CD14-positive monocyte (primary cell): ENCODE measurements around the gene ABCC4. TPM values are rescaled to one million over a fixed set of nuclear protein-coding genes. Genes with fewer than 3 reads are reported as not detected.

Experiments
- DNase-seq, 3 donors: peaks; one replicate each; pipeline ENCODE4 v3.0.0-alpha.2; 2011 to 2022
- H2AFZ ChIP-seq: 2 replicates; pipeline ENCODE4 v1.6.0; 2012; ENCODE audit warnings: mild to moderate bottlenecking, low read depth, low read length, inconsistent platforms; ENCODE audit not compliant: insufficient read depth, poor library complexity, severe bottlenecking
- H3K27ac ChIP-seq, 2 donors: 1 replicate in 1 of 2; 2 replicates in 1 of 2; pipeline ENCODE4 v1.5.1; 2012 to 2013; ENCODE audit warnings: low read length in 2 of 2, control low read depth in 1 of 2, inconsistent platforms in 1 of 2, low read depth in 1 of 2, mild to moderate bottlenecking in 1 of 2
- H3K27me3 ChIP-seq, 2 donors: one replicate each; pipeline versions ENCODE4 v1.6.0 to v1.6.1; 2011 to 2013; ENCODE audit warnings: low read length in 2 of 2; ENCODE audit not compliant: control insufficient read depth in 2 of 2, insufficient read depth in 2 of 2
- H3K36me3 ChIP-seq, 2 donors: replicated peaks in 1 of 2; 1 replicate in 1 of 2; 2 replicates in 1 of 2; pipeline versions ENCODE4 v1.5.1 to v1.6.1; 2012 to 2013; ENCODE audit warnings: low read length in 2 of 2, control low read depth in 1 of 2, inconsistent platforms in 1 of 2, mild to moderate bottlenecking in 1 of 2; ENCODE audit not compliant: insufficient read depth in 2 of 2, control insufficient read depth in 1 of 2
- H3K4me1 ChIP-seq, 2 donors: 1 replicate in 1 of 2; 2 replicates in 1 of 2; pipeline versions ENCODE4 v1.5.1 to v1.6.1; 2012 to 2013; ENCODE audit warnings: low read length in 2 of 2, control low read depth in 1 of 2, inconsistent platforms in 1 of 2, mild to moderate bottlenecking in 1 of 2, moderate library complexity in 1 of 2; ENCODE audit not compliant: insufficient read depth in 2 of 2, control insufficient read depth in 1 of 2
- H3K4me2 ChIP-seq: replicated peaks from 2 replicates; pipeline ENCODE3; 2012; ENCODE audit warnings: low read length, moderate library complexity, mild to moderate bottlenecking; ENCODE audit not compliant: poor library complexity, severe bottlenecking; ENCODE audit errors: extremely low read depth
- H3K4me3 ChIP-seq, 3 experiments: fragments of 200-600 bp in 1 of 3; sonication (generic) in 1 of 3; replicated peaks in 1 of 3; 1 replicate in 2 of 3; 2 replicates in 1 of 3; pipeline ENCODE4 v1.5.1; 2011 to 2013; ENCODE audit warnings: low read length in 3 of 3, mild to moderate bottlenecking in 3 of 3, control low read depth in 2 of 3, low read depth in 2 of 3, inconsistent platforms in 1 of 3, moderate library complexity in 1 of 3
- H3K79me2 ChIP-seq: 2 replicates; pipeline ENCODE4 v1.6.0; 2012; ENCODE audit warnings: mild to moderate bottlenecking, control low read depth, inconsistent platforms, low read length, moderate library complexity; ENCODE audit not compliant: insufficient read depth
- H3K9ac ChIP-seq: 2 replicates; pipeline ENCODE4 v1.6.0; 2017; ENCODE audit warnings: low read length, mild to moderate bottlenecking; ENCODE audit not compliant: insufficient read depth, poor library complexity, severe bottlenecking
- H3K9me3 ChIP-seq, 2 donors: replicated peaks in 1 of 2; 1 replicate in 1 of 2; 2 replicates in 1 of 2; pipeline versions ENCODE4 v1.5.1 to v1.6.1; 2012 to 2013; ENCODE audit warnings: low read length in 2 of 2, control low read depth in 1 of 2; ENCODE audit not compliant: control insufficient read depth in 1 of 2, insufficient read depth in 1 of 2
- H4K20me1 ChIP-seq: 2 replicates; pipeline ENCODE4 v1.6.0; 2012; ENCODE audit warnings: mild to moderate bottlenecking, low read length, control low read depth, moderate library complexity; ENCODE audit not compliant: insufficient read depth
- H3K27ac Mint-ChIP-seq, 7 donors: one replicate each; pipeline ENCODE4 v1.8.0; 2020; ENCODE audit warnings: mild to moderate bottlenecking in 7 of 7, mixed read lengths in 7 of 7, moderate library complexity in 6 of 7, inconsistent platforms in 2 of 7
- H3K27me3 Mint-ChIP-seq, 3 donors: one replicate each; pipeline ENCODE4 v1.8.0; 2021 to 2022; ENCODE audit warnings: low read depth in 3 of 3, mild to moderate bottlenecking in 3 of 3, mixed read lengths in 3 of 3, moderate library complexity in 3 of 3, inconsistent platforms in 1 of 3
- H3K36me3 Mint-ChIP-seq, 2 donors: one replicate each; pipeline ENCODE4 v1.8.0; 2020; ENCODE audit warnings: mixed read lengths in 2 of 2, inconsistent platforms in 1 of 2, mild to moderate bottlenecking in 1 of 2
- H3K4me1 Mint-ChIP-seq: one replicate; pipeline ENCODE4 v1.8.0; 2020; ENCODE audit warnings: mild to moderate bottlenecking, mixed read lengths
- H3K4me3 Mint-ChIP-seq, 2 donors: one replicate each; pipeline ENCODE4 v1.8.0; 2020; ENCODE audit warnings: mild to moderate bottlenecking in 2 of 2, mixed read lengths in 2 of 2, moderate library complexity in 1 of 2
- H3K9me3 Mint-ChIP-seq, 7 donors: one replicate each; pipeline ENCODE4 v1.8.0; 2020 to 2022; ENCODE audit warnings: mixed read lengths in 7 of 7, mild to moderate bottlenecking in 6 of 7, moderate library complexity in 6 of 7, inconsistent platforms in 2 of 7
- WGBS: methylation state at CpG from one replicate; pipeline ENCODE4 v1.1.5; 2013; ENCODE audit warnings: missing lambda C conversion rate; ENCODE audit not compliant: insufficient coverage; 5-methylcytosine and 5-hydroxymethylcytosine counted together
- intact Hi-C, 2 donors: fragments of 100-400 bp; cut with micrococcal nuclease; formaldehyde crosslinking; loops; one replicate each; pipeline versions ENCODE4 v1.15.0 to v1.15.1; 2023
- polyA plus RNA-seq, 3 donors: library from polyadenylated mRNA; depleted of rRNA in 1 of 3; unstranded in 2 of 3; stranded (reverse) in 1 of 3; fragments of 300-500 nt in 2 of 3; fragments of >200 nt in 1 of 3; fragmentation: Illumina TruSeq in 2 of 3; gene quantifications; 1 replicate in 2 of 3; 2 replicates in 1 of 3; pipeline ENCODE4 v1.2.3, GENCODE V29; 2012 to 2021
- TF ChIP-seq, protein P1 (sequence below): fragments of 200-600 bp; IDR thresholded peaks from one replicate; pipeline ENCODE4 v1.8.0; 2022; ENCODE audit warnings: antibody characterized with exemption, mild to moderate bottlenecking

ABCC4 gene
- polyA plus RNA-seq, 3 donors = 0.96 to 2.5 (median 1.7) TPM

DNA sequence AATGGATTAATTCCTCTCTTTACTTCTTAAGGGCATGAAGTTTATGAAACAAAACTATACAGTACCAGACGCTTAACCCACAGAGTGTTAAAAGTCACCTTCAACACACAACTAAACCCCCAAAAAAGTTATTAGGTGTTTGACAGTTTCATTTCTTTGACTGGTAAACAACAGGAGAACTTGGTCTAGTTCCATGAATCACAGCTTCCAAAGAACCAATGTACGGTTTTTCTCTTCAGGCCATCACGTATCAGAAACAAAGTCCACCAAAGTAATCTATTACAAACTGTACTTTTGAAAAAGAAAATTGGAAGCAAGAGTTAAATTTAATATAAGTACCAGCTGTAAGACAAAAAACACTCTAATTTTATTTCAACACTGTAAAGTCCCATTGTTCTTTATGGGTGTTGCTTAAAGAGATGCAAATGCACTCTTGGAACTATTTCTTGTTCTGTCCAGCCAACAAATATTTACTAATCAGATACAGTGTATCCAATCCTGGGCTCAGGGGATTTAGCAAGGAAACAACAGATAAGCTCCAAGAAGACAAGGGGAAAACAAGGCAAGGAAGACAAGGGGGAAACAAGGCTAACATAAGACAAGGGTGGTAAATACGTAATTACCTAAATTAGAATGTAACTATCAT is 149.2 kb downstream of the ABCC4 start:
- no peaks in the 10 kb centered on the region for H3K9me3 ChIP-seq
- no peak overlapping the region for H3K4me3 ChIP-seq
- H3K36me3 Mint-ChIP-seq = peaks cover under 1 to 2% of the 10 kb centered on the region in 2 donors
- no peak overlapping the region for H3K4me3 Mint-ChIP-seq
- WGBS = no CpG with 5 or more reads among the region's 4 CpGs
- peaks cover 30% of the 10 kb centered on the region for H3K4me1 Mint-ChIP-seq
- no peak overlapping the region for H3K4me2 ChIP-seq
- H3K27ac Mint-ChIP-seq = no peak overlapping the region
- TF ChIP-seq, protein P1, sequence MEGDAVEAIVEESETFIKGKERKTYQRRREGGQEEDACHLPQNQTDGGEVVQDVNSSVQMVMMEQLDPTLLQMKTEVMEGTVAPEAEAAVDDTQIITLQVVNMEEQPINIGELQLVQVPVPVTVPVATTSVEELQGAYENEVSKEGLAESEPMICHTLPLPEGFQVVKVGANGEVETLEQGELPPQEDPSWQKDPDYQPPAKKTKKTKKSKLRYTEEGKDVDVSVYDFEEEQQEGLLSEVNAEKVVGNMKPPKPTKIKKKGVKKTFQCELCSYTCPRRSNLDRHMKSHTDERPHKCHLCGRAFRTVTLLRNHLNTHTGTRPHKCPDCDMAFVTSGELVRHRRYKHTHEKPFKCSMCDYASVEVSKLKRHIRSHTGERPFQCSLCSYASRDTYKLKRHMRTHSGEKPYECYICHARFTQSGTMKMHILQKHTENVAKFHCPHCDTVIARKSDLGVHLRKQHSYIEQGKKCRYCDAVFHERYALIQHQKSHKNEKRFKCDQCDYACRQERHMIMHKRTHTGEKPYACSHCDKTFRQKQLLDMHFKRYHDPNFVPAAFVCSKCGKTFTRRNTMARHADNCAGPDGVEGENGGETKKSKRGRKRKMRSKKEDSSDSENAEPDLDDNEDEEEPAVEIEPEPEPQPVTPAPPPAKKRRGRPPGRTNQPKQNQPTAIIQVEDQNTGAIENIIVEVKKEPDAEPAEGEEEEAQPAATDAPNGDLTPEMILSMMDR = no peak
- no peaks in the 10 kb centered on the region for H3K79me2 ChIP-seq
- H4K20me1 ChIP-seq = no peaks in the 10 kb centered on the region
- no peak overlapping the region for H3K9ac ChIP-seq
- DNase-seq = no peak
- H3K27me3 Mint-ChIP-seq = peaks cover 0 to 3% (median 1%) of the 10 kb centered on the region in 3 donors
- no peak overlapping the region for H2AFZ ChIP-seq
- peaks cover 0 to 2% (median 0%) of the 10 kb centered on the region in 7 donors for H3K9me3 Mint-ChIP-seq
- no peaks in the 10 kb centered on the region for H3K36me3 ChIP-seq
- peaks cover 9 to 30% of the 10 kb centered on the region in 2 donors for H3K4me1 ChIP-seq
- H3K27me3 ChIP-seq = no peaks in the 10 kb centered on the region
- H3K27ac ChIP-seq = no peak overlapping the region
- intact Hi-C loops = no loop called here

DNA sequence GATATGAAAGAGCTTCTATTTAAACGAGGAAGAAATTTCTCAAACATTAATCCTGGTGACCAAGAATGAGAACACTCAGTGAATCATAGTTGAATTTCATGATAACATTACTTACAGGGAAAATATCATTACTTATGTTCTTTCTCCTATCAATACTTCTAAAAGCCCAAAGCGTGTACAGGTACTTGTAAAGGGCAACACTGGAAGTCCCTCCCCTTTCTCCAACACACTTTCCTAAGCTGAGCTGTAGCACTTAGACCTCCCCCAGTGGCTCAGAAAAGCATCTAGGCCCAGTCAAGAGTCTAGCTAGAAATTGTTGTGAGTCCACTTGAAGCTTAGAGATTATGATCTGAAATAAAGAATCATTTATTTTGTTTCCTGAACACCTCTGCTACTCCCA is 150.7 kb downstream of the ABCC4 start:
- TF ChIP-seq, protein P1 = no peak
- Mint-ChIP-seq H3K36me3 (no peaks in the 10 kb centered on the region), H3K27ac (no peak overlapping the region), H3K27me3 (peaks cover 0 to 2% (median 1%) of the 10 kb centered on the region in 3 donors), H3K4me1 (peaks cover 38% of the 10 kb centered on the region), H3K4me3 (no peak overlapping the region), H3K9me3 (peaks cover 0 to 2% (median 0%) of the 10 kb centered on the region in 7 donors)
- Histone ChIP-seq H2AFZ (no peak overlapping the region), H3K79me2 (no peaks in the 10 kb centered on the region), H3K4me3 (no peak overlapping the region), H3K9ac (no peak overlapping the region), H3K36me3 (no peaks in the 10 kb centered on the region), H4K20me1 (no peaks in the 10 kb centered on the region), H3K4me2 (no peak overlapping the region), H3K4me1 (peaks cover 18 to 45% of the 10 kb centered on the region in 2 donors), H3K9me3 (no peaks in the 10 kb centered on the region), H3K27me3 (no peaks in the 10 kb centered on the region), H3K27ac (no peak overlapping the region)
- DNase-seq = no peak
- no CpG with 5 or more reads among the region's 2 CpGs for WGBS
- intact Hi-C loops = no loop called here
